A549 (cell line): ENCODE results near the gene LRRC7.

Experiments
- CBX2 ChIP-seq: fragments of 200-600 bp; sonication (generic); IDR thresholded peaks from 2 replicates; pipeline ENCODE4 v1.6.1; 2016; ENCODE audit warnings: low read depth, mild to moderate bottlenecking, borderline replicate concordance
- CEBPB ChIP-seq, 2 experiments: fragments of >200 bp in 1 of 2; sonication (Bioruptor Twin) in 1 of 2; formaldehyde crosslinking in 1 of 2; IDR thresholded peaks; 2 replicates each; pipeline ENCODE4 v1.6.1; 2012 to 2016
- EP300 ChIP-seq, 2 experiments: fragments of >200 bp; sonication (Bioruptor Twin); formaldehyde crosslinking; IDR thresholded peaks; 2 replicates in 1 of 2; 3 replicates in 1 of 2; pipeline ENCODE4 v1.6.1; 2016 to 2017
- HDAC2 ChIP-seq: fragments of 200-600 bp; sonication (generic); IDR thresholded peaks from 2 replicates; pipeline ENCODE4 v1.6.1; 2016
- KDM1A ChIP-seq: fragments of 200-600 bp; sonication (generic); IDR thresholded peaks from 2 replicates; pipeline ENCODE4 v1.6.1; 2016; ENCODE audit warnings: low read depth, mild to moderate bottlenecking
- PHF8 ChIP-seq: fragments of 200-600 bp; sonication (generic); IDR thresholded peaks from 2 replicates; pipeline ENCODE4 v1.6.1; 2016; ENCODE audit warnings: low read depth, mild to moderate bottlenecking, antibody characterized with exemption, moderate library complexity, borderline replicate concordance
- RAD21 ChIP-seq, 2 experiments: fragments of >200 bp in 1 of 2; sonication (Bioruptor Twin) in 1 of 2; formaldehyde crosslinking in 1 of 2; IDR thresholded peaks in 1 of 2; conservative IDR thresholded peaks in 1 of 2; 2 replicates in 1 of 2; 3 replicates in 1 of 2; pipeline ENCODE4 v1.6.1; 2012 to 2018; ENCODE audit warnings: inconsistent platforms in 1 of 2
- SMC3 ChIP-seq: fragments of >200 bp; sonication (Bioruptor Twin); formaldehyde crosslinking; IDR thresholded peaks from 3 replicates; pipeline ENCODE4 v1.6.1; 2018; ENCODE audit warnings: inconsistent platforms
- SREBF2 ChIP-seq: fragments of 450-650 bp; IDR thresholded peaks from 2 replicates; pipeline ENCODE4 v1.6.1; 2014; ENCODE audit warnings: mild to moderate bottlenecking, moderate library complexity
- TFCP2L1 ChIP-seq: fragments of 250-450 bp; sonication (Bioruptor Pico); IDR thresholded peaks from 2 replicates; pipeline ENCODE4 v1.5.0; 2021; ENCODE audit warnings: mild to moderate bottlenecking
- TP53 ChIP-seq: fragments of 250-450 bp; sonication (Bioruptor Pico); IDR thresholded peaks from 2 replicates; pipeline ENCODE4 v1.5.0; 2021; ENCODE audit warnings: mild to moderate bottlenecking, moderate library complexity
- TF ChIP-seq, protein P1 (sequence below): fragments of >200 bp; sonication (Bioruptor Twin); formaldehyde crosslinking; IDR thresholded peaks from 3 replicates; pipeline ENCODE4 v1.5.1; 2016

GRCh38 chr1:69535490-69535889 is 32.2 kb upstream of the LRRC7 start:
- TF ChIP-seq CEBPB (IDR thresholded peaks at IDR 0.05) = no peak
- TF ChIP-seq HDAC2 = no peak
- TF ChIP-seq, protein P1, sequence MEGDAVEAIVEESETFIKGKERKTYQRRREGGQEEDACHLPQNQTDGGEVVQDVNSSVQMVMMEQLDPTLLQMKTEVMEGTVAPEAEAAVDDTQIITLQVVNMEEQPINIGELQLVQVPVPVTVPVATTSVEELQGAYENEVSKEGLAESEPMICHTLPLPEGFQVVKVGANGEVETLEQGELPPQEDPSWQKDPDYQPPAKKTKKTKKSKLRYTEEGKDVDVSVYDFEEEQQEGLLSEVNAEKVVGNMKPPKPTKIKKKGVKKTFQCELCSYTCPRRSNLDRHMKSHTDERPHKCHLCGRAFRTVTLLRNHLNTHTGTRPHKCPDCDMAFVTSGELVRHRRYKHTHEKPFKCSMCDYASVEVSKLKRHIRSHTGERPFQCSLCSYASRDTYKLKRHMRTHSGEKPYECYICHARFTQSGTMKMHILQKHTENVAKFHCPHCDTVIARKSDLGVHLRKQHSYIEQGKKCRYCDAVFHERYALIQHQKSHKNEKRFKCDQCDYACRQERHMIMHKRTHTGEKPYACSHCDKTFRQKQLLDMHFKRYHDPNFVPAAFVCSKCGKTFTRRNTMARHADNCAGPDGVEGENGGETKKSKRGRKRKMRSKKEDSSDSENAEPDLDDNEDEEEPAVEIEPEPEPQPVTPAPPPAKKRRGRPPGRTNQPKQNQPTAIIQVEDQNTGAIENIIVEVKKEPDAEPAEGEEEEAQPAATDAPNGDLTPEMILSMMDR = no peak
- TF ChIP-seq EP300 (IDR thresholded peaks at IDR 0.05) = no peak
- TF ChIP-seq TP53 (CRISPR knock-in tag) = no peak
- no peak for TF ChIP-seq CBX2
- TF ChIP-seq KDM1A = no peak
- TF ChIP-seq RAD21 (conservative IDR thresholded peaks at IDR 0.05 in 1 of 2, IDR thresholded peaks at IDR 0.05 in 1 of 2) = no peak
- TF ChIP-seq SMC3 = no peak
- no peak for TF ChIP-seq TFCP2L1 (CRISPR knock-in tag)
- no peak for TF ChIP-seq SREBF2
- no peak for TF ChIP-seq PHF8
